GM18870 (cell line): ENCODE measurements around the gene RPSA.
"Not testable (repeated sequence)": the region's sequence is repeated elsewhere in the genome, so short reads cannot be mapped to it uniquely, and the experiment has no call there.

Experiments
- ATAC-seq: cut with Tn5 transposase; IDR thresholded peaks from one replicate; pipeline ENCODE4 v1.9.1; 2021; ENCODE audit warnings: moderate library complexity; ENCODE audit not compliant: unreplicated experiment

The RPSA gene

GRCh38 chr3:39453134-39453533 lies 46.6 kb downstream of the RPSA start:
- ATAC-seq: peak; percentile 72

- ATAC-seq: not testable (repeated sequence)
Observed at GRCh38 chr3:39453872-39454271, 47.4 kb downstream of the RPSA start.

GRCh38 chr3:39454591-39455217 lies 48.2 kb downstream of the RPSA start:
- no peak for ATAC-seq

GRCh38 chr3:39456159-39456558 lies 49.6 kb downstream of the RPSA start:
- no peak for ATAC-seq

- ATAC-seq: no peak
Observed at GRCh38 chr3:39457361-39457760, 50.8 kb downstream of the RPSA start.

GRCh38 chr3:39458579-39458978 lies 52.1 kb downstream of the RPSA start:
- not testable (repeated sequence) for ATAC-seq

GRCh38 chr3:39460677-39461076 lies 54.2 kb downstream of the RPSA start:
- no peak for ATAC-seq
